K562 (cell line): ENCODE measurements around the gene FARP1. TPM values are rescaled to one million over a fixed set of nuclear protein-coding genes. Genes with fewer than 3 reads are reported as not detected.

ENCODE experiments used
- ATAC-seq: fragments of 200-7000 bp; cut with Tn5 transposase; 3 replicates; pipeline ENCODE4 v1.9.1; 2020; ENCODE audit warnings: moderate library complexity
- BruUV-seq: library from RNA; stranded (reverse); fragments of 400-500 nt; replicated peaks from 2 replicates; lab custom pipeline; 2021; lab: Mats Ljungman, UMichigan
- CTCF ChIA-PET: fragments of 300-600 bp; formaldehyde crosslinking; extraction: SDS; loops from one replicate; lab custom pipeline; 2021; ENCODE audit warnings: low intra/inter-chr PET ratio; lab: Yijun Ruan, JAX
- POLR2A ChIA-PET: fragments of 300-600, 350-650 bp; sonication (Branson Sonifier 250); formaldehyde crosslinking; extraction: SDS; loops from one replicate; lab custom pipeline; 2021; ENCODE audit warnings: antibody characterized with exemption, inconsistent platforms; lab: Yijun Ruan, JAX
- DNase-seq, 4 experiments: peaks; one replicate each; pipeline versions ENCODE4 v3.0.0 to v3.0.0-alpha.2; 2011 to 2018; ENCODE audit warnings: low spot score in 3 of 4, mixed read lengths in 3 of 4; ENCODE audit errors: extremely low read depth in 1 of 4
- FAIRE-seq: peaks from 2 replicates; lab custom pipeline; 2011; peaks lifted over from hg19 to GRCh38; lab: Jason Lieb, UNC
- H2AFZ ChIP-seq: 2 replicates; pipeline ENCODE4 v1.6.0; 2011; ENCODE audit warnings: low read depth, low read length, control low read depth, inconsistent platforms
- H3K27ac ChIP-seq: fragments of 200-600 bp; 3 replicates; pipeline ENCODE4 v1.8.0; 2011; ENCODE audit warnings: low read depth, mild to moderate bottlenecking, control low read depth, inconsistent platforms, low read length, moderate library complexity, mixed read lengths; ENCODE audit errors: extremely low read depth
- H3K27me3 ChIP-seq, 2 experiments: fragments of 300-600 bp in 1 of 2; 2 replicates in 1 of 2; 3 replicates in 1 of 2; pipeline versions ENCODE4 v1.6.0 to v1.8.0; 2011; ENCODE audit warnings: inconsistent platforms in 2 of 2, low read length in 2 of 2, mild to moderate bottlenecking in 1 of 2, mixed read lengths in 1 of 2, moderate library complexity in 1 of 2; ENCODE audit not compliant: control insufficient read depth in 2 of 2, insufficient read depth in 2 of 2
- H3K36me3 ChIP-seq: fragments of 300-600 bp; 3 replicates; pipeline ENCODE4 v1.8.0; 2011; ENCODE audit warnings: mild to moderate bottlenecking, low read length, inconsistent platforms; ENCODE audit not compliant: control insufficient read depth, insufficient read depth
- H3K4me1 ChIP-seq, 2 experiments: fragments of 200-600 bp in 1 of 2; replicated peaks in 1 of 2; 2 replicates in 1 of 2; 3 replicates in 1 of 2; pipeline versions ENCODE4 v1.5.1 to v1.8.0; 2011; ENCODE audit warnings: inconsistent platforms in 2 of 2, low read length in 2 of 2, mild to moderate bottlenecking in 1 of 2, mixed read lengths in 1 of 2, moderate library complexity in 1 of 2; ENCODE audit not compliant: control insufficient read depth in 2 of 2, insufficient read depth in 2 of 2
- H3K4me2 ChIP-seq: 2 replicates; pipeline ENCODE4 v1.6.1; 2011; ENCODE audit warnings: low read length, control low read depth, inconsistent platforms, mixed read lengths; ENCODE audit not compliant: insufficient read depth
- H3K4me3 ChIP-seq: fragments of 200-600 bp; sonication (generic), shearing (Covaris generic); 2 replicates; pipeline ENCODE4 v1.5.1; 2016; ENCODE audit warnings: control low read depth, inconsistent platforms
- H3K79me2 ChIP-seq: fragments of 200-600 bp; 3 replicates; pipeline ENCODE4 v1.8.0; 2011; ENCODE audit warnings: low read length, inconsistent platforms; ENCODE audit not compliant: control insufficient read depth, insufficient read depth
- H3K9ac ChIP-seq, 2 experiments: 2 replicates each; pipeline versions ENCODE4 v1.6.0 to v1.6.1; 2011; ENCODE audit warnings: low read depth in 2 of 2, low read length in 2 of 2, control low read depth in 1 of 2, inconsistent platforms in 1 of 2, mild to moderate bottlenecking in 1 of 2, mixed read lengths in 1 of 2; ENCODE audit not compliant: insufficient read depth in 1 of 2
- H3K9me1 ChIP-seq: one replicate; pipeline ENCODE4 v1.6.0; 2011; ENCODE audit warnings: inconsistent platforms, mild to moderate bottlenecking, low read length, moderate library complexity; ENCODE audit not compliant: control insufficient read depth, insufficient read depth
- H3K9me3 ChIP-seq: replicated peaks from 2 replicates; pipeline ENCODE4 v1.5.1; 2011; ENCODE audit warnings: low read depth, low read length, inconsistent platforms; ENCODE audit not compliant: control insufficient read depth, insufficient read depth
- H4K20me1 ChIP-seq: replicated peaks from 2 replicates; pipeline ENCODE4 v1.6.1; 2011; ENCODE audit warnings: low read length, inconsistent platforms, mixed read lengths; ENCODE audit not compliant: control insufficient read depth, insufficient read depth
- DDX20 ChIP-seq: fragments of 450-650 bp; IDR thresholded peaks from 2 replicates; pipeline ENCODE4 v1.6.1; 2016; ENCODE audit warnings: missing genetic modification characterization, low read depth, mild to moderate bottlenecking, missing compliant biosample characterization, moderate library complexity
- HMG20B ChIP-seq: fragments of 250-450 bp; sonication (Bioruptor Pico); IDR thresholded peaks from 2 replicates; pipeline ENCODE4 v1.5.0; 2021; ENCODE audit warnings: mild to moderate bottlenecking
- NFIC ChIP-seq: fragments of 450-650 bp; IDR thresholded peaks from 2 replicates; pipeline ENCODE4 v1.6.1; 2017; ENCODE audit warnings: mild to moderate bottlenecking, inconsistent platforms
- POLR2H ChIP-seq: IDR thresholded peaks from 2 replicates; pipeline ENCODE4 v1.6.1; 2016; ENCODE audit warnings: missing genetic modification characterization, low read depth, mild to moderate bottlenecking, control low read depth, missing compliant biosample characterization, moderate library complexity
- ZNF699 ChIP-seq: fragments of 250-450 bp; sonication (Bioruptor Pico); IDR thresholded peaks from 2 replicates; pipeline ENCODE4 v1.8.0; 2021; ENCODE audit warnings: mild to moderate bottlenecking, moderate library complexity; ENCODE audit not compliant: insufficient replicate concordance
- WGBS: fragments of 100-300 bp; shearing (Covaris generic); methylation state at CpG from one replicate; pipeline ENCODE4 v1.1.6; 2016; ENCODE audit warnings: low coverage, mixed read lengths; ENCODE audit not compliant: insufficient coverage; ENCODE audit errors: missing lambda C conversion rate; 5-methylcytosine and 5-hydroxymethylcytosine counted together
- in situ Hi-C: fragments of 300-500 bp; cut with MboI; formaldehyde crosslinking; loops from 4 replicates; pipeline ENCODE4 v1.15.0; 2018; ENCODE audit warnings: inconsistent platforms, mixed read lengths
- intact Hi-C: fragments of 100-400 bp; cut with micrococcal nuclease; formaldehyde crosslinking; loops from 2 replicates; pipeline ENCODE4 v1.14.2; 2022
- polyA plus RNA-seq, 8 experiments: library from polyadenylated mRNA; depleted of rRNA in 4 of 8; stranded (reverse) in 5 of 8; unstranded in 3 of 8; fragments of >200 nt; fragmentation: Nextera tagmentation in 2 of 8; fragmentation: Illumina TruSeq in 1 of 8; extraction: Ambion mirVana in 2 of 8; extraction: Trizol in 1 of 8; gene quantifications; 2 replicates each; pipeline versions ENCODE4 v1.2.1 to v1.2.3, GENCODE V29; 2011 to 2014; ENCODE audit warnings: inconsistent platforms in 1 of 8, missing spikeins in 1 of 8
- total RNA-seq, 7 experiments: library from RNA; depleted of rRNA in 6 of 7; stranded (reverse); fragments of >200 nt in 6 of 7; fragmentation: Illumina TruSeq in 2 of 7; extraction: Trizol in 2 of 7; gene quantifications; 2 replicates each; pipeline versions ENCODE4 v1.2.1 to v1.2.3, GENCODE V29; 2011 to 2021; ENCODE audit warnings: low replicate concordance in 1 of 7
- TF ChIP-seq, protein P1 (sequence below): fragments of 450-650 bp; IDR thresholded peaks from 2 replicates; pipeline ENCODE4 v1.6.1; 2018; ENCODE audit not compliant: partially characterized antibody

FARP1 gene
- total and polyA plus RNA-seq, 9 of the 15 experiments (the other 6 are each of a cell fraction or from before 2014, with no cell fraction given), result 0.03 to 0.29 (median 0.05) TPM; not detected in 3

DNA sequence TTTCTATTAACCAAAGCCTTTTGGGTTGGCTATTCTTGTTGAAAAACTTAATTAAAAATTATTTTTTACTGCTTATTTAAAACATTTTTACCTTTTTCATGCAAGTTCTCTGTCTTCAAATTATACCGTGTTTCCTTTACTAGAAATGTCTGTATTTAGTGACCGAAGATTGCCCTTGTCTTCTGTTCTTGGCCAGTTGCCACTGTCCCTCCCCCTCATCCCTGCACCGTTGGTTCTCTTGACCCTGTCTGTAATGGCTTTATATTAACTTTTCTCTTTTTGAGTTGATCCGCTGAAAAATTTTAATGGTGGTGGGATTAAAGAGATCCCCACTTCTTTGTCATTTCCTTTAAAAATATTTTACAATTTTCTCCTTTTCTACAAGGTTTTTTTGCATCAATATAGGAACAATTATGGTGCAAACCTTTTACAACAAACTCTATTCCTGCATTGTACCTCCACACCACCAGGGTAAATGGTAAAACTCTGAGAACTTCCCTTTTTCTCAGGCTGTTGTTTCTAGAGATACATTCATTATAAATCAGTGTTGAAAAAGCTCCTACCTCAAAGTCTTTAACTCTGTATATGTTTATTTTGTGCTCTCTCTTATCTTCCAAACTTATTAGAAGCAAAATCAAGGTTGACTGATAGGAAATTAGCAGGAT lies 47.1 kb downstream of the FARP1 start:
- no peaks in the 10 kb centered on the region for H4K20me1 ChIP-seq
- no peak overlapping the region for H3K4me2 ChIP-seq
- H3K27ac ChIP-seq, result no peak overlapping the region
- BruUV-seq, result no TSS peak
- no peak for FAIRE-seq
- no peak for DNase-seq
- CTCF ChIA-PET, result no interaction called here
- no peak overlapping the region for H2AFZ ChIP-seq
- H3K9me3 ChIP-seq, result no peaks in the 10 kb centered on the region
- H3K27me3 ChIP-seq, result peaks cover 0 to 5% of the 10 kb centered on the region in 2 experiments; a peak in 2 of 5 replicates
- no peaks in the 10 kb centered on the region for H3K4me1 ChIP-seq
- 0% methylated on average over 4 of the region's 4 CpGs for WGBS
- TF ChIP-seq HMG20B (CRISPR knock-in tag) (no peak), NFIC (peak; percentile 24; the same call in 1 of the 2 replicates)
- TF ChIP-seq, all 486 proteins: peak for 1
- in situ Hi-C loops (no loop called here), intact Hi-C loops (no loop called here)
- Histone ChIP-seq H3K36me3 (no peaks in the 10 kb centered on the region), H3K9ac (no peak overlapping the region), H3K9me1 (no peaks in the 10 kb centered on the region), H3K4me3 (no peak overlapping the region), H3K79me2 (no peaks in the 10 kb centered on the region)
- POLR2A ChIA-PET, result interaction anchor here (0.6 kb wide), 1 partner anchor 30 kb away, joined by 3 read pairs; no protein-coding TSS in a partner anchor
- no peak for ATAC-seq

DNA sequence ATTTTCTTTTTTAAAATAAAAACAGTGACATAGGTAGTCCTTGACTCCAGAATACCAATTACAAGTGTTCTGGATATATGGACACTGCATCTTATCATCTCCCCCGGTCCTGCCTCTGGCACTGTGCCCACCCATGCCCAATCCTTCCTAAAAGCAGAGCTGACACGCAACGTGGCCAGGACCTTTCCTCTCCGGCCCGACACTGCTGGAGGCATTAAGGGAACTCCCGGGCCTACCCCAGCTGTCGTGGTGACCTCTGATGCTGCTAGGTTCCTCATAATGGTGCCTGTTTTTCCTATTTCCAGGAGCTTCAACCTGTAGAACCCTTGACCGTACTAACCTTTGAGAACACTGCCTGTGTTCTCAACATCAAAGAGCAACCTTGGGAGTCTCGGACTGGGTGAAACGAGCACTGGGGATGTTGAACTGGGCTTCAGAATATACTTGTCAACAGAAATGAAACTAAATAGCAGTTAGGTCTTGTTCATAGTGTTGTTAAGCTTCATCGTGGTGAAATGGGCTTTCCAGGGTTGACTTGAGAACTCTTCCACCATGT lies 48.1 kb downstream of the FARP1 start:
- CTCF ChIA-PET, result no interaction called here
- no peaks in the 10 kb centered on the region for H3K9me3 ChIP-seq
- in situ Hi-C loops, result no loop called here
- WGBS, result 3% methylated on average over 10 of the region's 11 CpGs
- POLR2A ChIA-PET, result interaction anchor here (0.6 to 1.1 kb wide), 2 partner anchors 29 to 98 kb away, joined by 3 to 4 read pairs; no protein-coding TSS in a partner anchor
- H3K36me3 ChIP-seq, result no peaks in the 10 kb centered on the region
- H3K4me1 ChIP-seq, result no peaks in the 10 kb centered on the region
- no peak overlapping the region for H3K4me3 ChIP-seq
- no peak overlapping the region for H3K4me2 ChIP-seq
- no peak overlapping the region for H3K9ac ChIP-seq
- no peak overlapping the region for H3K27ac ChIP-seq
- H3K79me2 ChIP-seq, result no peaks in the 10 kb centered on the region
- H4K20me1 ChIP-seq, result no peaks in the 10 kb centered on the region
- peaks cover 0 to 5% of the 10 kb centered on the region in 2 experiments; a peak in 2 of 5 replicates for H3K27me3 ChIP-seq
- DNase-seq (no peak), FAIRE-seq (no peak), ATAC-seq (no peak)
- H2AFZ ChIP-seq, result no peak overlapping the region
- TF ChIP-seq, protein P1, sequence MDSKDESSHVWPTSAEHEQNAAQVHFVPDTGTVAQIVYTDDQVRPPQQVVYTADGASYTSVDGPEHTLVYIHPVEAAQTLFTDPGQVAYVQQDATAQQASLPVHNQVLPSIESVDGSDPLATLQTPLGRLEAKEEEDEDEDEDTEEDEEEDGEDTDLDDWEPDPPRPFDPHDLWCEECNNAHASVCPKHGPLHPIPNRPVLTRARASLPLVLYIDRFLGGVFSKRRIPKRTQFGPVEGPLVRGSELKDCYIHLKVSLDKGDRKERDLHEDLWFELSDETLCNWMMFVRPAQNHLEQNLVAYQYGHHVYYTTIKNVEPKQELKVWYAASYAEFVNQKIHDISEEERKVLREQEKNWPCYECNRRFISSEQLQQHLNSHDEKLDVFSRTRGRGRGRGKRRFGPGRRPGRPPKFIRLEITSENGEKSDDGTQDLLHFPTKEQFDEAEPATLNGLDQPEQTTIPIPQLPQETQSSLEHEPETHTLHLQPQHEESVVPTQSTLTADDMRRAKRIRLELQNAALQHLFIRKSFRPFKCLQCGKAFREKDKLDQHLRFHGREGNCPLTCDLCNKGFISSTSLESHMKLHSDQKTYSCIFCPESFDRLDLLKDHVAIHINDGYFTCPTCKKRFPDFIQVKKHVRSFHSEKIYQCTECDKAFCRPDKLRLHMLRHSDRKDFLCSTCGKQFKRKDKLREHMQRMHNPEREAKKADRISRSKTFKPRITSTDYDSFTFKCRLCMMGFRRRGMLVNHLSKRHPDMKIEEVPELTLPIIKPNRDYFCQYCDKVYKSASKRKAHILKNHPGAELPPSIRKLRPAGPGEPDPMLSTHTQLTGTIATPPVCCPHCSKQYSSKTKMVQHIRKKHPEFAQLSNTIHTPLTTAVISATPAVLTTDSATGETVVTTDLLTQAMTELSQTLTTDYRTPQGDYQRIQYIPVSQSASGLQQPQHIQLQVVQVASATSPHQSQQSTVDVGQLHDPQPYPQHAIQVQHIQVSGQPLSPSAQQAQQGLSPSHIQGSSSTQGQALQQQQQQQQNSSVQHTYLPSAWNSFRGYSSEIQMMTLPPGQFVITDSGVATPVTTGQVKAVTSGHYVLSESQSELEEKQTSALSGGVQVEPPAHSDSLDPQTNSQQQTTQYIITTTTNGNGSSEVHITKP, result no peak
- TF ChIP-seq ZNF699 (CRISPR knock-in tag) (no peak), DDX20 (no peak), POLR2H (tag) (no peak)
- H3K9me1 ChIP-seq, result no peaks in the 10 kb centered on the region
- BruUV-seq, result no TSS peak
- intact Hi-C loops, result no loop called here
